ENCODE data around the gene PLEK. TPM values are rescaled to one million over a fixed set of nuclear protein-coding genes. Genes with fewer than 3 reads are reported as not detected.
A peak's percentile ranks its signal among the peaks of the same experiment; 100 is the strongest.

PLEK gene
- total and polyA plus RNA-seq, 10 of the 15 experiments (the other 5 are each of a cell fraction or from before 2014, with no cell fraction given): 229 to 804 (median 362) TPM

- TF ChIP-seq ZNF592 (IDR thresholded peaks at IDR 0.05): peak; percentile 78; the same call in 1 of the 2 replicates
- peak; percentile 64; the same call in 1 of the 2 replicates for TF ChIP-seq IRF4 (IDR thresholded peaks at IDR 0.05; ENCODE audit: low read depth, low read length)
- peak; percentile 94 for TF ChIP-seq SMC3 (IDR thresholded peaks at IDR 0.05; ENCODE audit: borderline replicate concordance, low read length)
- no peak for TF ChIP-seq NFYA (IDR thresholded peaks at IDR 0.05; ENCODE audit: borderline replicate concordance, low read depth, low read length)
- no peak for TF ChIP-seq E2F4 (IDR thresholded peaks at IDR 0.05; ENCODE audit: low read depth, low read length)
- TF ChIP-seq E4F1 (IDR thresholded peaks at IDR 0.05; ENCODE audit: borderline replicate concordance, partially characterized antibody): no peak
- TF ChIP-seq ZNF687 (IDR thresholded peaks at IDR 0.05): peak; percentile 94
- no peak for TF ChIP-seq ZNF217 (IDR thresholded peaks at IDR 0.05)
- peak; percentile 97 for TF ChIP-seq MAX (IDR thresholded peaks at IDR 0.05; ENCODE audit: low read depth, low read length)
- peak; percentile 64 to 72; a peak in 3 of 4 replicates for TF ChIP-seq BHLHE40 (IDR thresholded peaks at IDR 0.05; ENCODE audit: borderline replicate concordance in 1 of 2, low read depth in 2 of 2, low read length in 1 of 2)
- no peak for TF ChIP-seq SIN3A (IDR thresholded peaks at IDR 0.05; ENCODE audit: low read depth, low read length)
- no peak for TF ChIP-seq IRF5 (IDR thresholded peaks at IDR 0.05; ENCODE audit: borderline replicate concordance)
- TF ChIP-seq GABPA (IDR thresholded peaks at IDR 0.05; ENCODE audit: low read depth): no peak
Measured at GRCh38 chr2:68362069-68362468, 3.0 kb upstream of the PLEK start (continued).

Data from GM12878 (cell line).